Fibroblast of lung (primary cell): ENCODE data around the gene IGFLR1.

Experiments used
- CTCF ChIP-seq, 2 donors: IDR thresholded peaks in 1 of 2; conservative IDR thresholded peaks in 1 of 2; 1 replicate in 1 of 2; 2 replicates in 1 of 2; pipeline ENCODE4 v1.5.1; 2011 to 2012; ENCODE audit warnings: low read length in 2 of 2, control low read depth in 1 of 2, inconsistent platforms in 1 of 2, low read depth in 1 of 2, mild to moderate bottlenecking in 1 of 2
- EZH2 ChIP-seq: IDR thresholded peaks from 2 replicates; pipeline ENCODE4 v1.5.1; 2012; ENCODE audit warnings: low read length, control low read depth, mild to moderate bottlenecking; ENCODE audit errors: missing control alignments

GRCh38 chr19:35702223-35703012 is 39.8 kb downstream of the IGFLR1 start:
- TF ChIP-seq CTCF (conservative IDR thresholded peaks at IDR 0.05 in 1 of 2, IDR thresholded peaks at IDR 0.05 in 1 of 2; ENCODE audit: low read depth in 1 of 2, low read length in 2 of 2) (no peak), EZH2 (no peak)
